H1 (cell line): Measurements from ENCODE around the gene CCDC185. TPM values are rescaled to one million over a fixed set of nuclear protein-coding genes. Genes with fewer than 3 reads are reported as not detected.

Source experiments
- BCL11A ChIP-seq, 2 experiments: IDR thresholded peaks; one replicate each; pipeline ENCODE4 v1.6.1; 2011; ENCODE audit warnings: low read depth in 2 of 2, low read length in 2 of 2, mild to moderate bottlenecking in 2 of 2
- CHD7 ChIP-seq: fragments of 300-600 bp; sonication (generic); IDR thresholded peaks from 2 replicates; pipeline ENCODE4 v1.7.1; 2012; ENCODE audit warnings: low read length, moderate library complexity, mild to moderate bottlenecking, inconsistent platforms; ENCODE audit not compliant: insufficient replicate concordance
- GTF2F1 ChIP-seq: IDR thresholded peaks from 2 replicates; pipeline ENCODE4 v1.6.1; 2012; ENCODE audit warnings: low read depth, low read length, improper control_type of control experiment, borderline replicate concordance
- HDAC6 ChIP-seq: IDR thresholded peaks from one replicate; pipeline ENCODE4 v1.7.1; 2012; ENCODE audit warnings: low read depth, mild to moderate bottlenecking, inconsistent platforms, low read length, moderate library complexity
- NRF1 ChIP-seq: IDR thresholded peaks from 2 replicates; pipeline ENCODE4 v1.6.1; 2011; ENCODE audit warnings: mild to moderate bottlenecking, low read depth, low read length, improper control_type of control experiment
- RBBP5 ChIP-seq: IDR thresholded peaks from 2 replicates; pipeline ENCODE4 v1.7.1; 2012; ENCODE audit warnings: low read depth, mild to moderate bottlenecking, inconsistent platforms, low read length, moderate library complexity, borderline replicate concordance
- RXRA ChIP-seq: IDR thresholded peaks from 2 replicates; pipeline ENCODE4 v1.6.1; 2011; ENCODE audit warnings: low read depth, mild to moderate bottlenecking, low read length, moderate library complexity; ENCODE audit not compliant: insufficient read depth
- SAP30 ChIP-seq: fragments of 300-600 bp; sonication (generic); IDR thresholded peaks from 2 replicates; pipeline ENCODE4 v1.7.1; 2012; ENCODE audit warnings: low read length, moderate library complexity, mild to moderate bottlenecking, inconsistent platforms; ENCODE audit not compliant: insufficient read depth, insufficient replicate concordance
- SIX5 ChIP-seq: IDR thresholded peaks from 2 replicates; pipeline ENCODE4 v1.6.1; 2011; ENCODE audit warnings: mild to moderate bottlenecking, low read depth, low read length
- SP1 ChIP-seq: IDR thresholded peaks from 2 replicates; pipeline ENCODE4 v1.6.1; 2011; ENCODE audit warnings: low read depth, low read length
- TAF1 ChIP-seq: IDR thresholded peaks from 2 replicates; pipeline ENCODE4 v1.6.1; 2011; ENCODE audit warnings: mild to moderate bottlenecking, low read depth, low read length
- TAF7 ChIP-seq: optimal IDR thresholded peaks from 2 replicates; pipeline ENCODE3; 2011; ENCODE audit warnings: low read depth, mild to moderate bottlenecking, inconsistent platforms, low read length, moderate library complexity, borderline replicate concordance
- polyA plus RNA-seq, 7 experiments: library from polyadenylated mRNA; depleted of rRNA in 3 of 7; stranded (reverse) in 5 of 7; unstranded in 2 of 7; fragments of >200 nt in 5 of 7; fragments of 200-250 nt in 2 of 7; gene quantifications; 1 replicate in 5 of 7; 2 replicates in 1 of 7; 4 replicates in 1 of 7; pipeline versions ENCODE4 v1.2.1 to v1.2.3, GENCODE V29; 2011 to 2013; ENCODE audit warnings: missing spikeins in 2 of 7, mixed read lengths in 2 of 7
- total RNA-seq: library from RNA; stranded (reverse); fragmentation: NEBNext Ultra II Directional; extraction: Animal tissue kit (Norgen Biotek cat#: 25700); gene quantifications from 2 replicates; pipeline ENCODE4 v1.2.1, GENCODE V29; 2021

CCDC185 gene
- total and polyA plus RNA-seq, 2 of the 8 experiments (the other 6 are each of a cell fraction or from before 2014, with no cell fraction given), result not detected

- no peak for TF ChIP-seq CHD7
- no peak for TF ChIP-seq HDAC6
- no peak for TF ChIP-seq GTF2F1
- no peak for TF ChIP-seq RXRA
- TF ChIP-seq NRF1, result no peak
- no peak for TF ChIP-seq SP1
- no peak for TF ChIP-seq TAF1
- no peak for TF ChIP-seq BCL11A (IDR thresholded peaks at IDR 0.05; ENCODE audit: low read depth in 2 of 2, low read length in 2 of 2)
- no peak for TF ChIP-seq RBBP5
- no peak for TF ChIP-seq SAP30
- no peak for TF ChIP-seq TAF7
- no peak for TF ChIP-seq SIX5
Measured at GRCh38 chr1:223430236-223430635, 37.0 kb downstream of the CCDC185 start (continued).
